DMS153 treated with DMSO at 0.1 percent for 48 hours (cell line): Measurements from ENCODE around the gene MSH2.
A peak's percentile ranks its signal among the peaks of the same experiment; 100 is the strongest.

Experiments
- DNase-seq: peaks from one replicate; lab custom pipeline; 2025; ENCODE audit not compliant: unreplicated experiment; lab: John Stamatoyannopoulos, UW

MSH2 gene

GRCh38 chr2:47504174-47504810, 101.3 kb downstream of the MSH2 start:
- no peak for DNase-seq

GRCh38 chr2:47506024-47506423, 103.1 kb downstream of the MSH2 start:
- no peak for DNase-seq

- no peak for DNase-seq
Measured at GRCh38 chr2:47506436-47506835, 103.5 kb downstream of the MSH2 start.

- DNase-seq = no peak
Measured at GRCh38 chr2:47508080-47508479, 105.1 kb downstream of the MSH2 start.

GRCh38 chr2:47508641-47509040, 105.7 kb downstream of the MSH2 start:
- no peak for DNase-seq

- DNase-seq = no peak
Measured at GRCh38 chr2:47509250-47509649, 106.3 kb downstream of the MSH2 start.

- no peak for DNase-seq
Measured at GRCh38 chr2:47509821-47510385, 106.9 kb downstream of the MSH2 start.

GRCh38 chr2:47510745-47511144, 107.8 kb downstream of the MSH2 start:
- DNase-seq = no peak

GRCh38 chr2:47512581-47513083, 109.7 kb downstream of the MSH2 start:
- DNase-seq = peak; percentile 44

- no peak for DNase-seq
Measured at GRCh38 chr2:47513981-47514520, 111.1 kb downstream of the MSH2 start.

GRCh38 chr2:47516360-47517104, 113.6 kb downstream of the MSH2 start:
- DNase-seq = no peak

- DNase-seq = no peak
Measured at GRCh38 chr2:47518497-47519146, 115.7 kb downstream of the MSH2 start.

- no peak for DNase-seq
Measured at GRCh38 chr2:47519147-47519537, 116.2 kb downstream of the MSH2 start.

GRCh38 chr2:47519604-47520301, 116.8 kb downstream of the MSH2 start:
- DNase-seq = no peak

GRCh38 chr2:47520302-47520630, 117.3 kb downstream of the MSH2 start:
- DNase-seq = no peak

GRCh38 chr2:47520825-47521665, 118.1 kb downstream of the MSH2 start:
- peak; percentile 77 for DNase-seq

- no peak for DNase-seq
Measured at GRCh38 chr2:47521666-47522285, 118.8 kb downstream of the MSH2 start.

- DNase-seq = no peak
Measured at GRCh38 chr2:47525167-47525566, 122.2 kb downstream of the MSH2 start.

GRCh38 chr2:47528455-47528854, 125.5 kb downstream of the MSH2 start:
- DNase-seq = no peak

- DNase-seq = no peak
Measured at GRCh38 chr2:47528874-47529273, 125.9 kb downstream of the MSH2 start.
